ENCODE results near the gene ZBP1.

The ZBP1 gene

GRCh38 chr20:57580478-57581201 lies 39.6 kb downstream of the ZBP1 start:
- POLR2A ChIA-PET, result no interaction called here
- CTCF ChIA-PET, result interaction anchor here (1.4 to 1.5 kb wide), 2 partner anchors 8 to 14 kb away, joined by 3 to 4 read pairs; no protein-coding TSS in a partner anchor
- TF ChIP-seq CTCF (IDR thresholded peaks at IDR 0.05; ENCODE audit: control extremely low read depth, extremely low read depth, low read depth, missing control alignments), result no peak

GRCh38 chr20:57579898-57580447 lies 40.3 kb downstream of the ZBP1 start:
- DNase-seq (ENCODE audit: extremely low spot score), result no peak
- no peak for TF ChIP-seq CTCF (IDR thresholded peaks at IDR 0.05; ENCODE audit: control extremely low read depth, extremely low read depth, low read depth, missing control alignments)
- POLR2A ChIA-PET, result no interaction called here
- CTCF ChIA-PET, result no interaction called here

More at GRCh38 chr20:57580478-57581201, 39.6 kb downstream of the ZBP1 start:
- DNase-seq (ENCODE audit: extremely low spot score), result no peak

GRCh38 chr20:57579331-57579897 lies 40.8 kb downstream of the ZBP1 start:
- no peak for DNase-seq (ENCODE audit: extremely low spot score)
- no peak for TF ChIP-seq CTCF (IDR thresholded peaks at IDR 0.05; ENCODE audit: control extremely low read depth, extremely low read depth, low read depth, missing control alignments)
- CTCF ChIA-PET, result interaction anchor here (1.2 kb wide), 1 partner anchor 14 kb away, joined by 4 read pairs; no protein-coding TSS in a partner anchor
- POLR2A ChIA-PET, result no interaction called here

GRCh38 chr20:57578476-57579165 lies 41.6 kb downstream of the ZBP1 start:
- ChIA-PET POLR2A (no interaction called here), CTCF (interaction anchor here (1.2 kb wide), 1 partner anchor 13 kb away, joined by 4 read pairs; no protein-coding TSS in a partner anchor)
- DNase-seq (ENCODE audit: extremely low spot score), result no peak
- no peak for TF ChIP-seq CTCF (IDR thresholded peaks at IDR 0.05; ENCODE audit: control extremely low read depth, extremely low read depth, low read depth, missing control alignments)

- ChIA-PET POLR2A (no interaction called here), CTCF (interaction anchor here (1.2 kb wide), 1 partner anchor 12 kb away, joined by 4 read pairs; no protein-coding TSS in a partner anchor)
- no peak for DNase-seq (ENCODE audit: extremely low spot score)
- no peak for TF ChIP-seq CTCF (IDR thresholded peaks at IDR 0.05; ENCODE audit: control extremely low read depth, extremely low read depth, low read depth, missing control alignments)
These were observed 42.3 kb downstream of the ZBP1 start for GRCh38 chr20:57577679-57578475.

Measured in GM10248 (cell line).